ENCODE measurements around the gene SPAG9.

Gene SPAG9

GRCh38 chr17:51120739-51121619 is at the start of gene SPAG9:
SPAG9 (minus strand) TSS chr17:51120868; CDS start chr17:51120656, 212 bp downstream.
- DNase-seq (ENCODE audit: low read depth in 2 of 2) = peak; percentile 76

GRCh38 chr17:51169340-51169739 is 48.7 kb upstream of the SPAG9 start:
- DNase-seq (ENCODE audit: low read depth in 2 of 2) = no peak

GRCh38 chr17:51166987-51167931 is 46.6 kb upstream of the SPAG9 start:
- peak; percentile 36 to 43 for DNase-seq (ENCODE audit: low read depth in 2 of 2)

- peak; percentile 38 to 52 for DNase-seq (ENCODE audit: low read depth in 2 of 2)
Measured at GRCh38 chr17:51166198-51166986, 45.7 kb upstream of the SPAG9 start, which contains the start of gene NME2. NME2 (plus strand) TSS chr17:51166411; CDS start chr17:51166831, 420 bp downstream.

GRCh38 chr17:51165680-51166197 is 45.1 kb upstream of the SPAG9 start:
- DNase-seq (ENCODE audit: low read depth in 2 of 2) = no peak

GRCh38 chr17:51164911-51165679 is 44.4 kb upstream of the SPAG9 start:
- no peak for DNase-seq (ENCODE audit: low read depth in 2 of 2)

GRCh38 chr17:51161541-51161940 is 40.9 kb upstream of the SPAG9 start:
- DNase-seq (ENCODE audit: low read depth in 2 of 2) = no peak

GRCh38 chr17:51159604-51160003 is 38.9 kb upstream of the SPAG9 start:
- DNase-seq (ENCODE audit: low read depth in 2 of 2) = no peak

- no peak for DNase-seq (ENCODE audit: low read depth in 2 of 2)
Measured at GRCh38 chr17:51155416-51155815, 34.7 kb upstream of the SPAG9 start.

GRCh38 chr17:51154176-51154575 is 33.5 kb upstream of the SPAG9 start:
- no peak for DNase-seq (ENCODE audit: low read depth in 2 of 2)

- DNase-seq (ENCODE audit: low read depth in 2 of 2) = peak; percentile 95 to 97
Measured at GRCh38 chr17:51153210-51154072, 32.8 kb upstream of the SPAG9 start, which contains the start of gene NME1. NME1 (plus strand) TSS chr17:51153559; CDS start chr17:51155655, 2,096 bp downstream.

GRCh38 chr17:51152766-51153209 is 32.1 kb upstream of the SPAG9 start:
- no peak for DNase-seq (ENCODE audit: low read depth in 2 of 2)

GRCh38 chr17:51150932-51151331 is 30.3 kb upstream of the SPAG9 start:
- no peak for DNase-seq (ENCODE audit: low read depth in 2 of 2)

- no peak for DNase-seq (ENCODE audit: low read depth in 2 of 2)
Measured at GRCh38 chr17:51149163-51149562, 28.5 kb upstream of the SPAG9 start.

GRCh38 chr17:51147650-51148049 is 27.0 kb upstream of the SPAG9 start:
- DNase-seq (ENCODE audit: low read depth in 2 of 2) = no peak

- no peak for DNase-seq (ENCODE audit: low read depth in 2 of 2)
Measured at GRCh38 chr17:51144266-51145022, 23.8 kb upstream of the SPAG9 start.

- DNase-seq (ENCODE audit: low read depth in 2 of 2) = no peak
Measured at GRCh38 chr17:51142597-51142996, 21.9 kb upstream of the SPAG9 start.

GRCh38 chr17:51135956-51136355 is 15.3 kb upstream of the SPAG9 start:
- no peak for DNase-seq (ENCODE audit: low read depth in 2 of 2)

- DNase-seq (ENCODE audit: low read depth in 2 of 2) = no peak
Measured at GRCh38 chr17:51133365-51133764, 12.7 kb upstream of the SPAG9 start.
